NCI-H82 (cell line): Measurements from ENCODE around the gene NEXMIF.
A peak's percentile ranks its signal among the peaks of the same experiment; 100 is the strongest.
"Not testable (repeated sequence)": the region's sequence is repeated elsewhere in the genome, so short reads cannot be mapped to it uniquely, and the experiment has no call there.

Source experiments
- DNase-seq: peaks from one replicate; lab custom pipeline; 2025; lab: John Stamatoyannopoulos, UW

NEXMIF gene

DNA sequence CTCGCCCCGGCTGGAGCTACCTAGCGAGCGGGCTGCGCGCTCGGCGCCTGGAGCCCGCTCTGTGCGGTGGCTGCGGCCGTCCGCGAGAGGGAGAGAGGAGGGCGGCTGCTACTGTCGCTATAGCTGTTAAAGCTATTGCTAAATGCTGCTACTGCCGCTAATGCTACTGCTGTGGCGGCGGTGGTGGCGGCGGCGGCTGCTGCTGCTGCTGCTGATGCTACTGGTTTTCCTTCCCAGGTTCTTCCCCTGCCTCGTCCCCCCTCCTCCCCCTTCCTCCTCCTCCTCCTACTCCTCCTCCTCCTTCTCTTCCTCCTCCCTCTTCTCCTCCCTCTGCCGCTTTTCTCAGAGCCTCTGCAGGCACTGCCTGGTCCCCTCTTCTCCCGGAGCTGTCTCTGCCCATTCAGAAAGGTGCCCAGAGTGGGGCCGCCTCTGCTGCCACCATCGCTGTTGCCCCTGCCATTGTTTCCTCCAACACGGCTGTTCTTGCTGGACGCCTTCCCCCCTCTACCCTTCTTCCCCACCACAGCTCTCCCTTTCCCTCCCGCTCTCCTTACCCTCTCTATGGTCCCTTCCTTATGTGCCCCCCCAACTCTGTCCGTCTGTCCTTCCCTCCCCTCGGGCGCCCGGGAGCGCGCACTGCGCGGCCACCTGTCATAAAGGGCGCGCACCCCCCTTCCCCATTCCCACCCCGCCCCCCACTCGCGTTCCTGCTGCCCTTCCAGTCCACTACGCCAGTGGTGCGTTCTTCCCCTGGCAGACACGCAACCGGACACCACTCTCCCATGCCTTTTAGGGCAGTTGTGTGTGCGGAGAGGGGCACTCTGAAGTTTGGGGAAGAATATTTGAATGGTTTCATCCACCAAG is at the start of gene NEXMIF:
Gene NEXMIF (minus strand): TSS at position 228 of the 864 bp plus-strand sequence.
- DNase-seq: peak; percentile 75

GRCh38 chrX:74961962-74962361 is 36.7 kb upstream of the NEXMIF start:
- DNase-seq: not testable (repeated sequence)

GRCh38 chrX:74949717-74950116 is 24.5 kb upstream of the NEXMIF start:
- DNase-seq: no peak

GRCh38 chrX:74940414-74940813 is 15.2 kb upstream of the NEXMIF start:
- DNase-seq: no peak

DNA sequence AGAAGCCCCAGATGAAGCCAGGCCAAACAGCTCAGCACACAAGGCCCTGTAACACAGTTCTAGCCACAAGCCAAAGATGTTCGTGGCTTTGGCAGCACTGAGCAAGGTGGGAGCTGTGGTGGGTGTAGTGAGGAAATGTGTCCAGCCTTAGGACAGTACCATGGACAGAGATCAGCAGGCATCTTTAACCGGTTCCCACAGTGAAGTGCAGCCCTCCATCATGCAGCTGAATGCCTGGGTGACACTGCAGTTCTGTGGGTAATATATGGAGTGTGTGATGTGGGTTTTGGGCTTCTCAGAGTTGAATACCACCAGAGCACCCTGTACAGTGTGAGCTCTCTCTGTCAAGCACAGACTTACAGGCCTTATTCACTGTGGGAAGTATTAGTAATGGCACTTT is 6.0 kb upstream of the NEXMIF start:
- no peak for DNase-seq

GRCh38 chrX:74924449-74925224 is 615 bp downstream of the NEXMIF start:
- peak; percentile 75 for DNase-seq

- DNase-seq: peak; percentile 24
Observed at GRCh38 chrX:74923942-74924448, 1.3 kb downstream of the NEXMIF start.

DNA sequence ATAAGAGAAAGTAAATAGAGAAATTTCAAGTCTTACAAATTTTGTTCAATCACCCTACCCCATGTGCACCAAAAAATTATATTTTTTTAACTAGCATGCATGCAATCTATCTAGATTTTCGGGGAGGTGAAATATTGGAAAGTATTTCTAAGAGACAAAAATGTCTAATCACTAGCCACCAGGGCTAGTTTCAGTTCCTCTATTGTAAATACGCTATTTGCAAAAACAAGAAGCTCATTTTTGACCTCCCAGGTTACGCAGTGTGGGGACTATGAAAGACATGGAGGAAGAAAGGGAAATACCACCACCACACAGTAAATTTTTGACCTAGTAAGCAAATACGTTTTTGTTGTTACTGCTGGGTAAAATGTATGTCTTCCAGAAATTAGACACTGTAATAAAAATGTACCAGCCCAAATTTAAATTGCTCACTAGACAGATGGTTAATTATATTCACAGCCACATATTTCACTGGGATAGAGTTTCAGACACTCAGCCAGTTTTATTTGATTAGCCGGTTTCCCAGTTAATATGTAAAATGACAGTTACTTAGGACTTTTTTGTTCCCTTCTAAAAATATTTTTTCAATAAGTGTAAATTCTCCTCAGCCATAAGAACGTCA is 2.2 kb downstream of the NEXMIF start:
- no peak for DNase-seq

DNA sequence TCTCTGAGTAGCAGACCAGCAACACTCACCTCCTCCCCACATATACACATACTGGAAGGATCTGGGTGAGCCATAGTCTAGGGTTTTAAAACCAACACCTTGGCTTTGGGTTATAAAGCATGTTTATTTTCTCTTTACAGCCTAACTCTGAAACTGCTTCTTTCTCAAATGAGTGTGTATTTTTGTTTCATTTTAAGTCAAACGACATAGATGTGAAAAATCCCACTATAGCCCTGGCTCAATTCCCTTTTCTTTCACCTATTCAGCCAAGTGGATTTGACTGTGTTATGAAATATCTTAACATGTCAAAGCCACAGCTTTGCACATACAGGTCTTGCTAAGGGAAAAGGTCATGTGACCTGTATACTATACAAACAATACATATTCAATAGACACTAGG is 13.8 kb downstream of the NEXMIF start:
- DNase-seq: no peak

DNA sequence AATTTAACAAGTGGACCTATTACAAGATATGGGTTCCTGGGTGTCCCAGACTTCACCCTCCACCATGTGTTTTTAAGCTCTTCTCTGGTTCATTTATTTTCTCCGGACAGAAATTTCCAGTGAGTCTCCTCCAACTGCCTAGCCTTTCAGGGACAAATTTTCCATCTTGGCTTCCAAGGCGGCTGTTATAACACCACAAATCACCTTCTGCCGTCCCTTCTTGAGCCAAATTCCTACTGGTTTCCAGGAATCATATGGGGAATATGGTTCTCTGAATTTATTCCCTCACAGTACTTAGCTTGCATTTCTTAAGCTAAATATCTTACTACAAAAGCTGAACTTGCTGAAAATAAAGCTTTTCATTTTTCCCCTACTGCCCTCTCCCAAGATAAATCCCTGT is 18.8 kb downstream of the NEXMIF start:
- no peak for DNase-seq

GRCh38 chrX:74902806-74903205 is 22.4 kb downstream of the NEXMIF start:
- DNase-seq: no peak

DNA sequence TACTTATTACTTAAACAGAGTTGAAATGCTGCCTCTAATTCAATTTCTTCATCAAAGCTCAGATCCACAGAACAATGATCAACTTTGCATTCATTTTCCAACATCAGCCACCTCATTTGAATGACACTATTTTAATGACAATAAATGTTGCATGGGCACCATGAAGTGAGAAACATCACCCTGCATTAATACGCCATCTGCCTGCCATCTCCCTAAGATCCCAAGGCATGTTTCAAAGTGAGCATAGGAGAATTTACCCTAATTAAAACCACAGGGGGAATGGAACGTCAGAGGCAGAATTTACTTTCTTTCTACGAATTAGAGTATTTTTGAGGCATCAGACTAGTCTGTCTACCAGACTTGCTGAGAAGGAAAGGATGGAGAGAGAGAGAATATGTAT is 32.7 kb downstream of the NEXMIF start:
- no peak for DNase-seq

- DNase-seq: no peak
Observed at GRCh38 chrX:74890676-74891430, 34.4 kb downstream of the NEXMIF start.

DNA sequence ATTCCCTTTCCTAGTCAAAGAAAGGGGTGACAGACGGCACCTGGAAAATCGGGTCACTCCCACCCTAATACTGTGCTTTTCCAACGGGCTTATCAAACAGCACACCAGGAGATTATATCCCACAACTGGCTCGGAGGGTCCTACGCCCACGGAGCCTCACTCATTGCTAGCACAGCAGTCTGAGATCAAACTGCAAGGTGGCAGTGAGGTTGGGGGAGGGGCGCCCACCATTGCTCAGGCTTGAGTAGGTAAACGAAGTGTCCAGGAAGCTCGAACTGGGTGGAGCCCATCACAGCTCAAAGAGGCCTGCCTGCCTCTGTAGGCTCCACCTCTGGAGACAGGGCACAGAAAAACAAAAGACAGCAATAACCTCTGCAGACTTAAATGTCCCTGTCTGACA is 42.9 kb downstream of the NEXMIF start:
- DNase-seq: not testable (repeated sequence)

GRCh38 chrX:74865725-74866124 is 59.5 kb downstream of the NEXMIF start:
- no peak for DNase-seq

DNA sequence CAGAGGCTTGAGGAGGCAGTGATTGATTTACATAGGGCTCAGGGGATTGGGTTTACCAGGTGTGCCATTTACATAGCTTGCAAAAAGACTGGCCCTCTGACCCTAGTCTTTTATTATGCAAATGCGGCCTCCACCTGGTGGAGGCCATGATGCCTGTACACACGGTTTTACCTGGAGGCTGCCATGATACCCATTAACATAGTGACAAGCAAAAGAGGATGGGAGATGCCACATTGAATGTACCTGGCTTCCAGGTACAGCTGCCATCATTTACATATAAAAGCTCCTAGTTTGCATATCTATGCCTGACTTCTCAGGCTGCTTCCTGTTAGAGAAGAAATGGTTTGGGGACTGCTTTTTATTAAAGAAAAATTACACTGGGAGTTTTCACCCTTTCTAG is 72.0 kb downstream of the NEXMIF start:
- DNase-seq: no peak

GRCh38 chrX:74835566-74835965 is 89.7 kb downstream of the NEXMIF start:
- peak; percentile 0 for DNase-seq

GRCh38 chrX:74819797-74820196 is 105.5 kb downstream of the NEXMIF start:
- DNase-seq: not testable (repeated sequence)

- DNase-seq: no peak
Observed at GRCh38 chrX:74814681-74815080, 110.6 kb downstream of the NEXMIF start.

DNA sequence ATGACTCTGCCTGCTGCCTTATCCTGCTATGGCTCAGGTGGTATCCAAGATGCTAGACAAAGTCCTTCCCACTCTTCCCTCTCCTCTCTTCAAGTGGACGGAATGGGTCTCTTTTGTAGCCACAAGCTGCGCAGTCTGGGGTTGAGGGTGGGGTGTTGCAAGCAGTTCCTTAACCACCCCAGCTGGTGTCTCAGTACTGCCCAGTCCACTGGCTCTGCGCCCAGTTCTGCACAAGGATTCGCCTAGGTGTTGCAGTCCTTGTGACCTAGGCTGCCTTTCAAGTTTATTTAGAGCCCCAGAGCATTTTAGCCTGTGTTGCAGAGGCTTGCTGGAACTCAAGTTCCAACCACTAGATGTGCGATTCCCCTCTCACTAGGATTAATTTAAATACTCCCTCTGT is 120.7 kb downstream of the NEXMIF start:
- DNase-seq: no peak

- DNase-seq: no peak
Observed at GRCh38 chrX:74800062-74800461, 125.2 kb downstream of the NEXMIF start.
